HG03066 (cell line): ENCODE measurements around the gene FAM120B.
"Not testable (repeated sequence)": the region's sequence is repeated elsewhere in the genome, so short reads cannot be mapped to it uniquely, and the experiment has no call there.

Experiments used
- ATAC-seq: cut with Tn5 transposase; IDR thresholded peaks from one replicate; pipeline ENCODE4 v1.9.1; 2021; ENCODE audit warnings: low read depth; ENCODE audit not compliant: unreplicated experiment

FAM120B gene

GRCh38 chr6:170405311-170405975 is 98.9 kb downstream of the FAM120B start:
- ATAC-seq = no peak

- ATAC-seq = no peak
Observed at GRCh38 chr6:170407200-170407599, 100.6 kb downstream of the FAM120B start.

GRCh38 chr6:170407932-170408331 is 101.4 kb downstream of the FAM120B start:
- no peak for ATAC-seq

- not testable (repeated sequence) for ATAC-seq
Observed at GRCh38 chr6:170409746-170410145, 103.2 kb downstream of the FAM120B start.

GRCh38 chr6:170410241-170410640 is 103.7 kb downstream of the FAM120B start:
- no peak for ATAC-seq

GRCh38 chr6:170415318-170415717 is 108.8 kb downstream of the FAM120B start:
- no peak for ATAC-seq

GRCh38 chr6:170416303-170416702 is 109.7 kb downstream of the FAM120B start:
- ATAC-seq = no peak

- no peak for ATAC-seq
Observed at GRCh38 chr6:170416959-170417606, 110.5 kb downstream of the FAM120B start.

- ATAC-seq = no peak
Observed at GRCh38 chr6:170417881-170418280, 111.3 kb downstream of the FAM120B start.

GRCh38 chr6:170420283-170420682 is 113.7 kb downstream of the FAM120B start:
- ATAC-seq = no peak

- ATAC-seq = no peak
Observed at GRCh38 chr6:170420791-170421776, 114.5 kb downstream of the FAM120B start.

GRCh38 chr6:170421921-170422320 is 115.4 kb downstream of the FAM120B start:
- no peak for ATAC-seq

GRCh38 chr6:170423030-170423429 is 116.5 kb downstream of the FAM120B start:
- ATAC-seq = no peak

- no peak for ATAC-seq
Observed at GRCh38 chr6:170423814-170424603, 117.5 kb downstream of the FAM120B start.

- ATAC-seq = no peak
Observed at GRCh38 chr6:170424604-170425126, 118.1 kb downstream of the FAM120B start.

- ATAC-seq = no peak
Observed at GRCh38 chr6:170429450-170429849, 122.9 kb downstream of the FAM120B start.

GRCh38 chr6:170433163-170434116 is 126.9 kb downstream of the FAM120B start:
- no peak for ATAC-seq

GRCh38 chr6:170434117-170434820 is 127.7 kb downstream of the FAM120B start:
- ATAC-seq = no peak

- no peak for ATAC-seq
Observed at GRCh38 chr6:170434821-170435155, 128.2 kb downstream of the FAM120B start.
